Measurements from ENCODE around the gene LSS.

GRCh38 chr21:46157396-46157986, 71.1 kb downstream of the LSS start:
- no peak for TF ChIP-seq POLR2AphosphoS5 (IDR thresholded peaks at IDR 0.05)
- TF ChIP-seq CTCF (IDR thresholded peaks at IDR 0.05) = no peak

Measured in stomach (tissue), 4 donors.